HG03439 (cell line): Measurements from ENCODE around the gene ZNF483.
"Not testable (repeated sequence)": the region's sequence is repeated elsewhere in the genome, so short reads cannot be mapped to it uniquely, and the experiment has no call there.

Experiments
- ATAC-seq: cut with Tn5 transposase; IDR thresholded peaks from one replicate; pipeline ENCODE4 v1.9.1; 2021; ENCODE audit warnings: mild to moderate bottlenecking, moderate library complexity; ENCODE audit not compliant: unreplicated experiment

ZNF483 gene

DNA sequence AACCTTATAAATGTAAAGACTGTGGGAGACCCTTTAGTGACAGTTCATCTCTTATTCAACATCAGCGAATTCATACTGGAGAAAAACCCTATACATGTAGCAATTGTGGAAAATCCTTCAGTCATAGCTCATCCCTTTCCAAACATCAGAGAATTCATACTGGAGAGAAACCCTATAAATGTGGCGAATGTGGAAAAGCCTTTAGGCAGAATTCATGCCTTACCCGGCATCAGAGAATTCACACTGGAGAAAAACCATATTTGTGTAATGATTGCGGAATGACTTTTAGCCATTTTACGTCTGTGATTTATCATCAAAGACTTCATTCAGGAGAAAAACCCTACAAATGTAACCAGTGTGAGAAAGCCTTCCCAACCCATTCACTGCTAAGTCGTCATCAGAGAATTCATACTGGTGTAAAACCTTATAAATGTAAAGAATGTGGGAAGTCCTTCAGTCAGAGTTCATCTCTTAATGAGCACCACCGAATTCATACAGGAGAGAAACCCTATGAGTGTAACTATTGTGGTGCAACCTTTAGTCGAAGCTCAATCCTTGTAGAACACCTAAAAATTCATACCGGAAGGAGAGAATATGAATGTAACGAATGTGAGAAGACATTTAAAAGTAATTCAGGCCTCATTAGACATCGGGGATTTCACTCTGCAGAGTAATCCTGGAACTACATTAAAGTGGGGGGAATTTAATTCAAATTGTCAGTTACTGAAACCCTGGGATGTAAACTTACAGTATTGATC lies 17.7 kb downstream of the ZNF483 start:
- no peak for ATAC-seq

DNA sequence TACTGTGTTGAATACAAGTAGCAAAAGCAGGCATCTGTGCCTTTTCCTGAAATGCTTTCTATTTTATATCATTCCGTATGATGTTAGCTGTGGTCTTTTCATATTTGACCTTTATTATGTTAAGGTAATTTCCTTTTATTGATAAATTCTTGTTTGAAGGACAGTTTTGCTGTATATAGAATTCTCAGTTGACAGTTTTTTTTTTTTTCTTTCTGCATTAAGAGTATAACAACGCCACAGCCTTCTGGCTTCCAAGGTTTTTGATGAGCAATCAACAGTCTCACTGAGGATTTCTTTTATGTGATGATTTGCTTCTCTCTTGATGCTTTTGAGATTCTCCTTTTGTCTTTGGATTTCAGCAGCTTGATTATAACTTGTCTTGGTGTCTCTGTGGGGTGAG lies 23.6 kb downstream of the ZNF483 start:
- no peak for ATAC-seq

DNA sequence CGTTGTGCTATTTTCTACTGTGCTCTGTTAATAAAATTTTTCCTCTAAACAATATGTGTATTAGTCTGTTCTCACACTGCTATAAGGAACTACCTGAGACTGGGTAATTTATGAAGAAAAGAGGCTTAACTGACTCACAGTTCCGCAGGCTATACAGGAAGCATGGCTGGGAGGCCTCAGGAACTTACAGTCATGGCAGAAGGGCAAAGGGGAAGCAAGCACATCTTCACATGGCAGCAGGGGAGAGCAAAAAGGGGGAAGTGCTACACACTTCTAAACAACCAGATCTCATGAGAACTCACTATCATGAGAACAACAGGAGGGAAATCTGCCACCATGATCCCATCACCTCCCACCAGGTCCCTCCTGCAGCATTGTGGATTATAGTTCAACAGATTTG lies 30.4 kb downstream of the ZNF483 start:
- ATAC-seq: not testable (repeated sequence)

GRCh38 chr9:111559000-111559610 lies 34.1 kb downstream of the ZNF483 start:
- no peak for ATAC-seq

GRCh38 chr9:111561165-111561719 lies 36.3 kb downstream of the ZNF483 start:
- ATAC-seq: no peak

DNA sequence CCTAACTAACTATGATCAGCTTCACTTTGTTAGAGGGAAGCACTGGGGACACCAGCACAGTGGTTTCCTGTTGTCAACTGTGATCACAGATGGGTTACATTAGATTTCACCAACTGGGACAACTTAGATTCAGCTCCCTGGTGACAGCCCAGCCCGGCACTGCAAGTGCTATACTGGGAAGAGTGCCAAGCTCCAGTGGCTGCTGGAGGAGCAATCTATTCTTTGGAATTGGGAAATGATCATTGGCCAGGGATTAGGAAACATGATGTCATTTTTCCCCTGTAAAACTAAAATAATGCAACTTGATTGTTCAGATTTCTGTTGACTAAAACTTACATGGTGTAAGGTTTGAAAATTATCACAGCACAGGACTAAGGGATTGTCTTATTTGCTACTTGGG lies 41.3 kb downstream of the ZNF483 start:
- no peak for ATAC-seq

DNA sequence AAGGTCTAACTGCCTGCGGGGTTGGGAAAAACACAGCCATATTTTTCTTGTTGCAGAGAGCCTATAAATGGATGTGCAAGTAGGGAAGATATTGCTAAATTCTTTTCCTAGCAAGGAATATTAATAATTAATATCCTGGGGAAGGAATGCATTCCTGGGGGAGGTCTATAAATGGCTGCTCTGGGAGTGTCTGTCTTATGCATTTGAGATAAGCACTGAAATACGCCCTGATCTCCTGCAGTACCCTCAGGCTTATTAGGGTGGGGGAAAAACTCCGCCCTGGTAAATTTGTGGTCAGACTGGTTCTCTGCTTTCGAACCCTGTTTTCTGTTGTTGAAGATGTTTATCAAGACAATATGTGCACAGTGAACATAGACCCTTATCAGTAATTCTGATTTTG lies 43.1 kb downstream of the ZNF483 start:
- ATAC-seq: not testable (repeated sequence)

- ATAC-seq: no peak
Measured at GRCh38 chr9:111572950-111573604, 48.1 kb downstream of the ZNF483 start.

DNA sequence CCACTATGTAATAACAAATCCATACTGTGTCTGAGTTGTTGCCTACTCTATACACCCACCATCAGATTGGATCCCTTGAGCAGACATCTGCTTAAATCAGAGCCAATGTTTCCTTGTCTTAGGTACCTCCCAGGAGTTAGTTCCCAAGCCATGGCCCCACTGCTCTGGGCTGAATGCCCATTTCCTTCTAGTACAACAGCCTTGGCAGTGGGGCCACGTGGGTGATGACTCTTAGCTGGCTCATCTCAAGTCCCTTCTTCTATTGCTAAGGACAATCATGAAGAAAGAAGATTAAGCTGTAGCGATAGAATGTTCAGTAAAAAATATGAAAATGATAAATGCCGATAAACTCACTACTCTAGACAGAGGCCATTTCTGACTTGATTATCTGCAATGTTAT lies 57.9 kb downstream of the ZNF483 start:
- ATAC-seq: no peak

- no peak for ATAC-seq
Measured at GRCh38 chr9:111586378-111586777, 61.4 kb downstream of the ZNF483 start.

DNA sequence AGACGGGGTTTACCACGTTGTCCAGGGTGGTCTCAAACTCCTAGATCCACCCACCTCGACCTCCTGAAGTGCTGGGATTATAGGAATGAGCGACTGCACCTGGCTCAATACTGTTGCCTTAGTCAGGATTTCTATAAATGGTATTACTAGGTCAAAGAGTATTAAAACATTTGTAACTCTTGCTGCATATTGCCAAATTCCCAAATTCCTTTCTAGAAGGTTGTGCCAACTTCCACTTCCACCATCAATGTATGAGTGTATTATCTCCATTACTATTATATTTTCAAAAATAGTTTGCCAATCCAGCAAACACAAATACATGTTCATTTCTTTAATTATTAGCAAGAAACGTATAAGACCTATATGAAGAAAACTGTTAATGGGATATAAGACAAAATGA lies 63.9 kb downstream of the ZNF483 start:
- ATAC-seq: no peak

- no peak for ATAC-seq
Measured at GRCh38 chr9:111597852-111598732, 73.1 kb downstream of the ZNF483 start.

- ATAC-seq: no peak
Measured at GRCh38 chr9:111598733-111599091, 73.7 kb downstream of the ZNF483 start.

- no peak for ATAC-seq
Measured at GRCh38 chr9:111599092-111599954, 74.3 kb downstream of the ZNF483 start, which contains the start of gene PTGR1. PTGR1 (minus strand) TSS chr9:111599647; CDS start chr9:111597422, 2,225 bp downstream.

GRCh38 chr9:111599955-111600343 lies 75.0 kb downstream of the ZNF483 start:
- ATAC-seq: no peak

DNA sequence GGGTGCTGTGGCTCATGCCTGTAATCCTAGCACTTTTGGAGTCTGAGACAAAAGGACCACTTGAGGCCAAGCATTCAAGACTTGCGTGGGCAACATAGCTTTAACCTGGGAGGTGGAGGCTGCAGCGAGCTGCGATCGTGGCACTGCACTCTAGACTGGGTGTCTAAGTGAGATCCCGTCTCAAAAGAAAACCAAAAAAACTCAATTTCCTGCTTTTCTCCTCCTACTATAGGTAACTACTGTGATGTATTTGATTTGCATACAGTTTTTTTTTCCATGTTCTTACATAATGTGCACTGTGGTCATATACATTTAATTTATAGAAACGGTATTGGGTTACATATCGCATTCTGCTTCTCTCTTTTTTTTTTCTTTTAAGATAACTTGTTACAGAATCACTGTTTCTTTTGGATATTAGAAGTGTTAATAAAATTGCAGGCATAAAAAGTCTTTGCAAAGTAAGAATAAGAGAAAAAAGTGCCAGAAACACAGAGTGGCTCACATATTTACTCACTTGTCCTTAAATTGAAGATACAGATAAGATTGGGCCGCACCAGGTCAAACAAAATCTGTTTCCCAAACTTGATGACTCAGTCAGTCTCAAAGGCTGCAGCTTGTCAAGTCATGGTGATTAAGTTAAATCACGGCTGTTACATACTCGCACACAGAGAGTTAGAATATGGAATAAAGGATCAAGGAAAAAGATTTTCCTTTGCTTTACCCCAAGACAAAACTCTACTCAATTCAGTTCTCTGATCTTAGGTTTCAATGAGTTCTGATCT lies 76.4 kb downstream of the ZNF483 start:
- no peak for ATAC-seq

GRCh38 chr9:111603041-111603440 lies 78.1 kb downstream of the ZNF483 start:
- ATAC-seq: no peak

- ATAC-seq: no peak
Measured at GRCh38 chr9:111604054-111604615, 79.2 kb downstream of the ZNF483 start.

DNA sequence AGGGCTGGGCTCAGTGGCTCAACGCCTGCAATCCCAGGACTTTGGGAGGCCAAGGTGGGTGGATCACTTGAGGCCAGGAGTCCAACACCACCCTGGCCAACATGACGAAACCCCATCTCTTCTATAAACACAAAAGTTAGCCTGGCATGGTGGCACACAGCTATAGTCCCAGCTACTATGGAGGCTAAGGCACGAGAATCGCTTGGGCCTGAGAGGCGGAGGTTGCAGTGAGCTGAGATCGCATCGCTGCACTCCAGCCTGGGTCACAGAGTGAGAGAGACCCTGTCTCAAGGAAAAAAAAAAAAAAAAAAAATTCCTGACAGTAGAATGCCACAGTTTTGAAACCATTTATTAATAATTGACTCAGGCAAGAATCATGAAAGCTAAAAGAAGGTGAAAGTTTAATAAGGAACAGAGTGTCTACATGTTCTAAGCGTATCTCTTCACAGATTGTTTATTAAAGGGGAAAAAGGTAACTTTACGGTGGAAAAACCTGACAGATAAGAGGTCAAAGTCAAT lies 80.1 kb downstream of the ZNF483 start:
- ATAC-seq: no peak
